Natural killer cell treated with Interleukin-12 subunit alpha and Interleukin-12 subunit beta and Interleukin-15 and Interleukin-18, amount 100 ng/mL, for 72 hours (primary cell): ENCODE results near the gene SOX13. TPM values are rescaled to one million over a fixed set of nuclear protein-coding genes. Genes with fewer than 3 reads are reported as not detected.
"Not testable (repeated sequence)": the region's sequence is repeated elsewhere in the genome, so short reads cannot be mapped to it uniquely, and the experiment has no call there.

Experiments
- ATAC-seq, 2 donors: fragments of 150-1000 bp; cut with Tn5 transposase in 1 of 2; sonication (Bioruptor Pico), chemical (Tn5 transposase) in 1 of 2; 2 replicates each; pipeline ENCODE4 v1.10.0; 2021
- DNase-seq: peaks from one replicate; pipeline ENCODE4 v3.0.0; 2022; ENCODE audit warnings: low spot score
- H3K27ac Mint-ChIP-seq, 2 donors: 1 replicate in 1 of 2; 2 replicates in 1 of 2; pipeline ENCODE4 v1.8.0; 2022; ENCODE audit warnings: mixed read lengths in 2 of 2, mild to moderate bottlenecking in 1 of 2, moderate library complexity in 1 of 2
- H3K27me3 Mint-ChIP-seq, 2 donors: 1 replicate in 1 of 2; 2 replicates in 1 of 2; pipeline ENCODE4 v1.8.0; 2022; ENCODE audit warnings: mixed read lengths in 2 of 2
- H3K36me3 Mint-ChIP-seq: one replicate; pipeline ENCODE4 v1.8.0; 2022; ENCODE audit warnings: mixed read lengths
- H3K4me1 Mint-ChIP-seq, 2 donors: 1 replicate in 1 of 2; 2 replicates in 1 of 2; pipeline ENCODE4 v1.8.0; 2022; ENCODE audit warnings: low read depth in 2 of 2, mixed read lengths in 2 of 2, mild to moderate bottlenecking in 1 of 2
- H3K4me3 Mint-ChIP-seq: one replicate; pipeline ENCODE4 v1.8.0; 2022; ENCODE audit warnings: mixed read lengths
- H3K9me3 Mint-ChIP-seq: 2 replicates; pipeline ENCODE4 v1.8.0; 2022; ENCODE audit warnings: mixed read lengths
- total RNA-seq, 2 donors: library from RNA; stranded (reverse); gene quantifications; one replicate each; pipeline ENCODE4 v1.2.3, GENCODE V29; 2022

The SOX13 gene
- total RNA-seq, 2 donors from 2014 or later = 5.9 to 8.3 TPM

DNA sequence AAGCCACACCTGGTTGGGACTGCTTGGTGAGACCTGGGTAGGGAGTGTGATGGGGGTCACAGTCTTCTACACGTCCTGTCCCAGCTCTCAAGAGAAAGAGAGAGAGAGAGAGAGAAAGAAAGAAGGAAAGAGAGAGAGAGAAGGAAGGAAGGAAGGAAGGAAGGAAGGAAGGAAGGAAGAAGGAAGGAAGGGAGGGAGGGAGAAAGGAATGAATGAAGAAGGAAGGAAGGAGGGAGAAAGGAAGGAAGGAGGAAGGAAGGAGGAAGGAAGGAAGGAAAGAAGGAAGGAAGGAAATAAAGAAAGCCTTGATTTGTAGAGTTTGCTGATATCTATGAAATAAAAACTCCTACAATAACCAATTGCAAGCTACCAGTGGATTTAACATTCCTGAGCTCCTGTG, 28.5 kb upstream of the SOX13 start:
- ATAC-seq (no peak), DNase-seq (no peak)
- H3K36me3 Mint-ChIP-seq = no peaks in the 10 kb centered on the region
- no peaks in the 10 kb centered on the region for H3K27me3 Mint-ChIP-seq
- no peak overlapping the region for H3K4me3 Mint-ChIP-seq
- no peaks in the 10 kb centered on the region for H3K9me3 Mint-ChIP-seq
- no peak overlapping the region for H3K27ac Mint-ChIP-seq
- H3K4me1 Mint-ChIP-seq = no peaks in the 10 kb centered on the region

DNA sequence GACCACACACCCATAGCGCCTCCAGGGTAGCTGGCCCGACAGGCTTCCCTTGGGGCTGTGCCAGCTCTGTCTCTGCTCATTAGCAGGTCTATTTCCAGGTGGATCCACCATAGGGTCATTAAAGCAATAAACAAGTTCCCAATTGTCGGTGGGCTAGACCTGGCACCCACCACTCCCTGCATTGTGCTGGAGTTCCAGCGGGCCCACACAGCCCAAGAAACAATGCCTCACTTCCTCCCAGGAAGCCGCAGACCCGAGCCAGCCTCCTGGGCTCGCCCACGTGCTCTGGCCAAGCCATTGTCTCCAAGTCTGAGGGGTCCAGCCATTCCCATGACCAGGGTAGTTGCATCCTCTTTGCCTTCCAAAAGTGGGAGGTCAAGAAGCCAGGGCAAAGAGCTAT, 27.5 kb upstream of the SOX13 start:
- H3K27ac Mint-ChIP-seq = no peak overlapping the region
- no peaks in the 10 kb centered on the region for H3K9me3 Mint-ChIP-seq
- H3K36me3 Mint-ChIP-seq = no peaks in the 10 kb centered on the region
- H3K4me1 Mint-ChIP-seq = no peaks in the 10 kb centered on the region
- no peak for ATAC-seq
- H3K27me3 Mint-ChIP-seq = no peaks in the 10 kb centered on the region
- H3K4me3 Mint-ChIP-seq = no peak overlapping the region
- no peak for DNase-seq

DNA sequence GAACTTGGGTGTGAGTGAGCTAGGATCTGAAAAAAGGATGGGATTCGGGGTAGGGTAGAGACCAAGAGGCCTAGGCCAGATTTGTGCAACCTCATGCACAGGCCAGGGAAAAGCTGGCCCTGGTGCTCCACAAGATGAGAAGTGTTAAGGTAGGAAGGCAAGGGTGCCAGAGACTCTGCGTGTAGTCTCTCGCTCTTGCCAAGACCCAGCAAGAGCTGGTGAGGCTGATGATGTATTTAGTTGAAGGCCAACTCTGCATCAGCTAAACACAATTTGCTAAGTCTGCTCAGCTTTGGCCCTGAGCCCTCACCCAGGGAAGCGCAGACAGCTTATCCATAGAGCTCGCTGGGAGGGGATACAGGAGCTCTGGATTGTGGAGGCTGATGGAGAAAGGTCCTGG, 26.6 kb upstream of the SOX13 start:
- no peak for ATAC-seq
- no peaks in the 10 kb centered on the region for H3K9me3 Mint-ChIP-seq
- H3K27ac Mint-ChIP-seq = no peak overlapping the region
- H3K4me3 Mint-ChIP-seq = no peak overlapping the region
- no peaks in the 10 kb centered on the region for H3K36me3 Mint-ChIP-seq
- no peaks in the 10 kb centered on the region for H3K4me1 Mint-ChIP-seq
- no peak for DNase-seq
- H3K27me3 Mint-ChIP-seq = no peaks in the 10 kb centered on the region

DNA sequence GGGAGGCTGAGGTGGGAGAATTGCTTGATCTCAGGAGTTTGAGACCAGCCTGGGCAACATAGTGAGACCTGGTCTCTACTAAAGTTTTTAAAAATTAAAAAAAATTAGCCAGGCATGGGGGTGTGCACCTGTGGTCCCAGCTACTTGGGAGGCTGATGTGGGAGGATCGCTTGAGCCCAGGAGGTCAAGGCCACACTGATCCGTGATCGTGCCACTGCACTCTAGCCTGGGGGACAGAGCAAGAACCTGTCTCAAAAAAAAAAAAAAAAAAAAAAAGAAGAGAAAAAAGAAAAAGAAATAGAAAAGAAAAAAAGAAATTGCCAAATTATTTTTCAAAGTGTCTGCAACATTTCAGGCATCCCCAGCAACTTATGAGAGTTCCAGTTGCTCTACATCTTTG, 24.1 kb upstream of the SOX13 start:
- H3K27ac Mint-ChIP-seq, H3K27me3 Mint-ChIP-seq, H3K4me3 Mint-ChIP-seq, DNase-seq, H3K4me1 Mint-ChIP-seq, H3K9me3 Mint-ChIP-seq, ATAC-seq, H3K36me3 Mint-ChIP-seq: not testable (repeated sequence)

DNA sequence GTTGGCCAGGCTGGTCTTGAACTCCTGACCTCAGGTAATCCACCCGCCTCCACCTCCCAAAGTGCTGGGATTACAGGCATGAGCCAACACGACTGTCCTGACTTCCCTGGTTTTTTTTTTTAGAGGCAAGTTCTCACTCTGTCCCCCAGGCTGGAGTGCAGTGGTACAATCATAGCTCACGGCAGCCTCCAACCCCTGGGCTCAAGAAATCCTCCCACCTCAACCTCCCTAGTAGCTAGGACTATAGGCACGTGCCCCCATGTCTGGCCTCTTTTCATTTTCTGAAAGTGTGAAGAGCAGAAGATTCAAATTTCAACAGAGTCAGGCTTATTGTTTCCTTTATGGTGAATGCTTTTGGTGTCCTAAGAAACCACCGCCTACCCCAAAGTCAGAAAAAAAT, 21.7 kb upstream of the SOX13 start:
- no peaks in the 10 kb centered on the region for H3K9me3 Mint-ChIP-seq
- DNase-seq = no peak
- peaks cover 0 to 6% of the 10 kb centered on the region in 2 donors for H3K27me3 Mint-ChIP-seq
- no peak for ATAC-seq
- no peaks in the 10 kb centered on the region for H3K36me3 Mint-ChIP-seq
- no peak overlapping the region for H3K4me3 Mint-ChIP-seq
- no peaks in the 10 kb centered on the region for H3K4me1 Mint-ChIP-seq
- H3K27ac Mint-ChIP-seq = no peak overlapping the region

DNA sequence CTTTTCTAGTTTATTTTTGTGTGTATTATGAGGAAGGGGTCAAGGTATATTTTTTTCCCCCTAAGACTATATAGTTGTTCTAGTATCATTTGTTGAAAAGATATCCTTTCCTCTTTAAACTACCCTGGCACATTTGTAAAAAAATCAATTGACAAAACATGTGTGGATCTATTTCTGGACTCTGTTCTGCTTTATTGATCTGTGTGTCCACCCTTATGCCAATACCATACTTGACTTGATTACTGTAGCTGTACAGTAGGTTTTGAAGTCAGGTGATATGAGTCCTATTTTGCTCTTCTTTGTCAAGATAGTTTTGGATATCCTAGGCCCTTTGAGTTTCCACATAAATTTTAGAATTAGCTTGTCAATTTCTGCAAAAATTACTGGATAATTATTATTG, 21.2 kb upstream of the SOX13 start:
- no peaks in the 10 kb centered on the region for H3K36me3 Mint-ChIP-seq
- no peaks in the 10 kb centered on the region for H3K4me1 Mint-ChIP-seq
- DNase-seq (no peak), ATAC-seq (no peak)
- no peak overlapping the region for H3K27ac Mint-ChIP-seq
- no peaks in the 10 kb centered on the region for H3K9me3 Mint-ChIP-seq
- H3K4me3 Mint-ChIP-seq = no peak overlapping the region
- H3K27me3 Mint-ChIP-seq = peaks cover 0 to 6% of the 10 kb centered on the region in 2 donors

DNA sequence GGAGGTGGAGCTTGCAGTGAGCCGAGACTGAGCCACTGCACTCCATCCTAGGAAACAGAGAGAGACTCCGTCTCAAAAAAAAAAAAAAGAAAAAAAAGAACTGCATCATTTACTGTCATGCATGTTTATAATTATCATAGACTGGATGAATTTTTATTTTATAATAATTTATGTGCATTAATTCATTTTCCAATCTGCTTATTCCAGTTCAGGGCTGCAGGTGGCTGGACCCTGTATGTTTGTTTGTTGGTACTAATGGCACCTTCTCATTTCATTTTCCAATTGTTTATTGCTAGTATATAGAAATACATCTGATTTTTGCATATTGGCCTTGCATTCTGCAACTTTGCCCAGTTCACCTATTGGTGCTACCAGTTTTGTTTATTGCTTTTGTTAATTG, 19.0 kb upstream of the SOX13 start:
- no peaks in the 10 kb centered on the region for H3K36me3 Mint-ChIP-seq
- peaks cover 0 to 6% of the 10 kb centered on the region in 2 donors for H3K27me3 Mint-ChIP-seq
- ATAC-seq (no peak), DNase-seq (no peak)
- no peaks in the 10 kb centered on the region for H3K9me3 Mint-ChIP-seq
- no peak overlapping the region for H3K4me3 Mint-ChIP-seq
- H3K27ac Mint-ChIP-seq = no peak overlapping the region
- H3K4me1 Mint-ChIP-seq = no peaks in the 10 kb centered on the region

DNA sequence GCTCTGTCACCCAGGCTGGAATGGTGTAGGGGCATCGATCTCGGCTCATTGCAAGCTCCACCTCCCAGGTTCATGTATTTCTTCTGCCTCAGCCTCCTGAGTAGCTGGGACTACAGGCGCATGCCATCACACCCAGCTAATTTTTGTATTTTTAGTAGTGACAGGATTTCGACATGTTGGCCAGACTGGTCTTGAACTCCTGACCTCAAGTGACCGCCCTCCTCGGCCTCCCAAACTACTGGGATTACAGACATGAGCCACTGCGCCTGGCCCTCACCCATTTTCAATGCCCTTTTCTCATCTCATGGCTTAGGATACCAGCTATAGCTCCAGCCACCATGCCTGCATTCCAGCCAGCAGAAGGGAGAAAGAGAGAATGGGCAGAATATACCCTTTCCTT, 12.9 kb upstream of the SOX13 start:
- no peaks in the 10 kb centered on the region for H3K36me3 Mint-ChIP-seq
- H3K27me3 Mint-ChIP-seq = peaks cover 0 to 6% of the 10 kb centered on the region in 2 donors
- no peak for DNase-seq
- no peak overlapping the region for H3K27ac Mint-ChIP-seq
- no peaks in the 10 kb centered on the region for H3K9me3 Mint-ChIP-seq
- H3K4me3 Mint-ChIP-seq = no peak overlapping the region
- H3K4me1 Mint-ChIP-seq = peaks cover 3 to 6% of the 10 kb centered on the region in 2 donors
- no peak for ATAC-seq

DNA sequence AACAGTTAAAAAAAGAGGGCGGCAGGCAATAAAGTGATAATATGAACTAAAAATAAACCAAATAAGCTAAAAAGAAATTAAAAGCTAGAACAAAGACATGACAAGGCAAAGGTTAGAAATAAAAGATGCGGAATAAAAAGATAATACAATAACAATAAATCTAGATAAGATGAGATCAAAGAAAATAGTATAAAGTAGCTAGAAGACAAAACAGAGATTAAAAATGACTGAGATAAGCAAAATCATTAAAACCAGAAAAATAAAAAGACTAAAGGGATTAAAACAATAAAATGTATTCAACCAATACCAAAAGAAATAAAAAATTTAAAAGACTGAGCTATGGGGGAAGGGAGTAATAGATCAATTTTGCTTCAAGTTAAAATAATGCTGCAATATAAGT, 10.8 kb upstream of the SOX13 start:
- H3K27ac Mint-ChIP-seq = no peak overlapping the region
- ATAC-seq = no peak

DNA sequence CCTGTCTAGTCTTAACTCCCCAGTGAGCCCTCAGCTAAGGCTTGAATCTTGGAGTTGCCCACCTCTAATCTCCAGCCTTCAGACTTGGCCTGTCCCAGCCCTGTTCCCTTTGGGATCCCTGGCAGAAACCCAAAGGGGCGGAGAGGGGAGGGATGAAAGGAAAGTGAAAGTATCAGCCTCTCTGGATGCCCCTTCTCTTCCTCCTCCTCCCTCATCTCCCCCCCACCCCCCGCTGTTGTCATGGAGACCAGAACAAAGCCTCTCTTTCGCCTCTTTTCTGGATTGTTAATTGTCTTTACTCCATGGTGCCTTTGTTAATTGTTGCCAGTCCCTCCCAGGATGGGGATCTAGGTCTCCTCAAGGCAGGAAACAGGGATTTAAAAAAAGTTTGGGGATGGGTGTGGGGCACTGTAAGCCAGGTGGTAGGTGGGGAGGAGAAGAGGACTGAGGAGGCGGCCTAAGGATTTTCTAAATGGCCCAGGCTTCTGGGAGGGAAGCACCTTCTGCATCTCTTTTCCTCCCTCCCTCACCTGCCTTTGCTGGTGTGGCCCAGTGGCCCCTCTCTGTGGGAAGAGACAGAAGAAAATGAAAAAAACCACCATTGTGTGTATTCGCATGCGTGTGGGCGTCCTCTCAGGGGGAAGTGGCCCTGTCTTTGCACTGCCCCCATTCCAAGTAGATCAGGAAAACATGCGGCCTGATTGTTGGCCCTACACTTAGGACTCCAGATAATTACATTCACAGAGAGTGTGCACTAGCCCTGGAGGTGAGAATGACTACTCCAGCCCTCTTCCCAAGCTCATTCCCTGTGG, 7.5 kb upstream of the SOX13 start:
- H3K27ac Mint-ChIP-seq = peak overlapping the region in 1 of 2 donors; percentile 62
- no peaks in the 10 kb centered on the region for H3K9me3 Mint-ChIP-seq
- H3K36me3 Mint-ChIP-seq = no peaks in the 10 kb centered on the region
- no peak overlapping the region for H3K4me3 Mint-ChIP-seq
- DNase-seq = no peak
- no peak for ATAC-seq
- H3K27me3 Mint-ChIP-seq = peaks cover 0 to 8% of the 10 kb centered on the region in 2 donors
- peaks cover 3 to 6% of the 10 kb centered on the region in 2 donors for H3K4me1 Mint-ChIP-seq

More for the DNA sequence above, 10.8 kb upstream of the SOX13 start:
- Mint-ChIP-seq H3K9me3 (no peaks in the 10 kb centered on the region), H3K4me3 (no peak overlapping the region), H3K27me3 (no peaks in the 10 kb centered on the region), H3K36me3 (no peaks in the 10 kb centered on the region), H3K4me1 (peaks cover 3 to 6% of the 10 kb centered on the region in 2 donors)
- no peak for DNase-seq

DNA sequence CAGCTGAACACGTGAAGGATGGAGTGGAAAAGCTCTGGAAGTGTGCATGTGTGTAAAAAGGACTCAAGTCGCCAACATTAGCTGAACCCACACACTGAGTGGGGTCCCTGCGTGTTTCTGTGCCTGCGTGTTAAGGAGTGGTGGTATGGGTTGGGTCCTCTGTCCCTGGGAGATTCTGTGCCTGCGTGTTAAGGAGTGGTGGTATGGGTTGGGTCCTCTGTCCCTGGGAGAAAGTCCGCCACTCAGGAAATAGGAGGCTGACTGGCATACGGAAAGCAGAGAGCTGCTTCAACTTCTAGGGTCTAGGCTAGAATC, 7.0 kb upstream of the SOX13 start:
- DNase-seq (no peak), ATAC-seq (no peak)
- Mint-ChIP-seq H3K36me3 (no peaks in the 10 kb centered on the region), H3K27me3 (peaks cover under 1 to 9% of the 10 kb centered on the region in 2 donors), H3K4me3 (no peak overlapping the region), H3K27ac (peak overlapping the region in 1 of 2 donors; percentile 62), H3K9me3 (no peaks in the 10 kb centered on the region), H3K4me1 (peaks cover 3 to 6% of the 10 kb centered on the region in 2 donors)

DNA sequence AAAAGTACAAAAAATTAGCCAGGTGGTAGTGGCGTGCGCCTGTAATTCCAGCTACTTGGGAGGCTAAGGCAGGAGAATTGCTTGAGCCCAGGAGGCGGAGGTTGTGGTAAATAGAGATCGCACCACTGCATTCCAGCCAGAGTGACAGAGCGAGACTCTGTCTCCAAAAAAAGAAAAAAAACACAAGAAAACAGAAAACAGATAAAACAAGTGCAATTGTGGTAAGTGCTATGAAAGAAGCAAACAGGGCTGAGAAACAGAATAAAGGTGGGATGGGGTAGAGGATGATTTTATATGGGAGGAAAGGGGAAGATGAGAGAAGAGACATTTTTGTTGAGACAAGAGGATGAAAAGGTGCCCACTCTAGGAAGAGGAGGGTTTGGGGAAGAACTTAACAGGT, 5.0 kb upstream of the SOX13 start:
- DNase-seq = no peak
- ATAC-seq = no peak
- Mint-ChIP-seq H3K36me3 (no peaks in the 10 kb centered on the region), H3K4me1 (peaks cover 6% of the 10 kb centered on the region in 2 donors), H3K27ac (no peak overlapping the region), H3K4me3 (no peak overlapping the region), H3K9me3 (no peaks in the 10 kb centered on the region), H3K27me3 (peaks cover 3 to 14% of the 10 kb centered on the region in 2 donors)

DNA sequence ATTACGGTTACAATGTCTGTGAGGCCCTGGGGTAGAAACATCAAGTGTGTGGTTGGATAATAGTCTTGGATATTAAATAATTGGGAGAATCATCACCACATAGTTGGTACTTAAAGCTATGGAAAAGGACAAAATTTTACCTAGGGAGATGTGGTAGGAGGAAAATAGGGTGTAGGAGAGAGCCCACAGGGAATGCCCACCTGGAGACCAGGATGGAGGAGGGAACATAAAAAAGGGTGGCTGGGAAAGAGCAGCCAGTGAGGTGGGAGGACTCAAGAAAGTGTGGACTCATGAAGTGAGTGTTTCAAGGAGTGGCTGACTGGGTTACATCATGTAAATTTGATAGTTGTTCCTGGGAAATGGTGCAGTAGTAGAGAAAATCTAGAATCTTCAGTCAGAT, 3.0 kb upstream of the SOX13 start:
- peaks cover 5 to 8% of the 10 kb centered on the region in 2 donors for H3K4me1 Mint-ChIP-seq

DNA sequence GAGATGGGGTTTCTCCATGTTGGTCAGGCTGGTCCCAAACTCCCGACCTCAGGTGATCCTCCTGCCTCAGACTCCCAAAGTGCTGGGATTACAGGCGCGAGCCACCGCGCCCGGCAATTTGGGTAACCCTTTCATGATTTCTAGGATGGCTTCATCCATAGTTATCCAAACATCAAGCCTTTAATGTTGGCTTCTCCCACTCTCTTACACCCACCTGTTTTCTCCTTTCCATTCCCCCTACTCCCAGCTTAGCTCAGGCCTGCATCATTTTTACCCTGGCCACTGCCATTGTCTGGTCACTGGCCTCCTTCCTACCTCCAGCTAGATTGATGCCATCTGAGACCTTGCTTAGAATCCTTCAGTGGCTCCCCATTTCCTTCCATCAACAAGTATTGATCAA, 2.0 kb upstream of the SOX13 start:
- no peak for ATAC-seq
- no peak for DNase-seq
- Mint-ChIP-seq H3K4me1 (peaks cover 13 to 15% of the 10 kb centered on the region in 2 donors), H3K27me3 (peaks cover 3 to 14% of the 10 kb centered on the region in 2 donors), H3K4me3 (no peak overlapping the region), H3K27ac (no peak overlapping the region), H3K36me3 (no peaks in the 10 kb centered on the region), H3K9me3 (no peaks in the 10 kb centered on the region)

More for the DNA sequence above, 3.0 kb upstream of the SOX13 start:
- no peak for DNase-seq
- H3K27ac Mint-ChIP-seq = no peak overlapping the region
- no peak for ATAC-seq
- no peak overlapping the region for H3K4me3 Mint-ChIP-seq
- no peaks in the 10 kb centered on the region for H3K36me3 Mint-ChIP-seq
- H3K9me3 Mint-ChIP-seq = no peaks in the 10 kb centered on the region
- peaks cover 3 to 14% of the 10 kb centered on the region in 2 donors for H3K27me3 Mint-ChIP-seq

DNA sequence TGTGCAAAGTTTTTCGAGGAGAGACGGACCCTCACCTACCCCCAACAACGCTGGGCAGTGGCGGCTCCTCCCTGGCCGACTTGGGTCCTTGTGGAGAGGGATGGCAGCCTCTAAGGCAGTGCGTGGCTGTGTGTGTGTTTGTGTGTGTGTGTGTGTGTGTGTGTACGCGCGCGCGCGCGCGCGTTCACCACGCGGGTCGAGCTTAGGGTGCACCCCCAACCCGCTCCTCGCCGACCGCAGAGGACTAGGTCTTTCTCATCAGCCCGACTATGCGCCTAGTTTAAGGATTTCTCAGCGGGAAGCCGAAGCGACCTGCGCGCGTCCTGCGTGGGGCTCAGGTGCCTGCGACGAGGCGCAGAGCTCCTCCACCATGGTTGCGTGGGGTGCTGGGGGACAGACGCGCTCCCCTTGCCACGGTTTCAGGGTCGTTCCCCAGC, 940 bp downstream of the SOX13 start:
- Mint-ChIP-seq H3K4me3 (peak overlapping the region; percentile 91), H3K27me3 (peaks cover 3 to 6% of the 10 kb centered on the region in 2 donors), H3K36me3 (no peaks in the 10 kb centered on the region), H3K9me3 (no peaks in the 10 kb centered on the region), H3K4me1 (peaks cover 21 to 24% of the 10 kb centered on the region in 2 donors), H3K27ac (no peak overlapping the region)
- DNase-seq = no peak
- peak; percentile 2 to 23 for ATAC-seq
